Measurements from ENCODE around the gene FSIP1. TPM values are rescaled to one million over a fixed set of nuclear protein-coding genes. Genes with fewer than 3 reads are reported as not detected.

The FSIP1 gene
- total RNA-seq, 2 donors from 2014 or later, result 0.77 to 1.7 TPM

DNA sequence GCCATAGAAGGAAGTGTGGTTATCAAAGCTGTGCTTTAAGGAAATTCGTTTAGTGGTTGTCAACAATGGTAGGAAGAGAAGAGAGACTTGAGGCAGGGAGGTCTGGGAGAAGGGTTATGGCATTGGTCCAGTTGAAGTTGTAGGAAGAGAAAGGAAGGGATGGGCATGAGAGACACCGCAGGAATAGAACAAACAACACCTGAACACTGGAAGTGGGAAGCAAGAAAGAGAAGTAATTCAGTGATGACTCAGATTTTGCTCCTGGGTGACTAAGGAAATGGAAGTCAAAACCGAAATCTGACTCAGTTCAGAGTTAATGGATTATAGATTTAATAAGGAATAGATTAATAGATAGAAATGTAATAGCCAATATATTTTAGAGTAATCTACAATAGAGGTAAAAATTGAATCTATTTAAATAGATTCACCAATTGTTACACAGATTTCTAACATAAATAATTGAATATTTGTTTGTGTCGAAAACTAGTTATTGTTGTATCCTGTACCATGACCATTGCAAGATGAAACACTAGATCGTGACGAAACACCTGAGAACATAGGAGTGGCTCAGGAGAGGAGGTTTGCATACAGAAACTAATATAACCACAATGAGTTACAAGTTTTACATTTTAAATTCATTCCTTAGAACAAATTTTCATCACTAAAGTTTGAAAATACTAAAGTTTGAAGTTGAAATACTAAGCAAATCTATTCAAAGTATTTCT is 165.7 kb downstream of the FSIP1 start:
- peaks cover 7% of the 10 kb centered on the region for H3K9me3 ChIP-seq (ENCODE audit: control insufficient read depth, low read length)
- H3K36me3 ChIP-seq (ENCODE audit: control insufficient read depth, insufficient read depth, low read length), result no peaks in the 10 kb centered on the region
- H3K9ac ChIP-seq (ENCODE audit: extremely low read depth, low read length, poor library complexity, severe bottlenecking), result no peak overlapping the region
- no peaks in the 10 kb centered on the region for H3K4me1 ChIP-seq (ENCODE audit: control insufficient read depth, insufficient read depth, low read length)
- Mint-ChIP-seq H3K4me1 (no peaks in the 10 kb centered on the region), H3K27ac (no peak overlapping the region), H3K27me3 (ENCODE audit: insufficient read depth) (no peaks in the 10 kb centered on the region), H3K4me3 (no peak overlapping the region), H3K36me3 (ENCODE audit: low read depth) (no peaks in the 10 kb centered on the region), H3K9me3 (peaks cover 9% of the 10 kb centered on the region)
- no peak for DNase-seq
- H3K27me3 ChIP-seq (ENCODE audit: control insufficient read depth, insufficient read depth, low read length, poor library complexity, severe bottlenecking), result no peaks in the 10 kb centered on the region
- no peak overlapping the region for H3K4me3 ChIP-seq (ENCODE audit: low read length)
- TF ChIP-seq, protein P1, sequence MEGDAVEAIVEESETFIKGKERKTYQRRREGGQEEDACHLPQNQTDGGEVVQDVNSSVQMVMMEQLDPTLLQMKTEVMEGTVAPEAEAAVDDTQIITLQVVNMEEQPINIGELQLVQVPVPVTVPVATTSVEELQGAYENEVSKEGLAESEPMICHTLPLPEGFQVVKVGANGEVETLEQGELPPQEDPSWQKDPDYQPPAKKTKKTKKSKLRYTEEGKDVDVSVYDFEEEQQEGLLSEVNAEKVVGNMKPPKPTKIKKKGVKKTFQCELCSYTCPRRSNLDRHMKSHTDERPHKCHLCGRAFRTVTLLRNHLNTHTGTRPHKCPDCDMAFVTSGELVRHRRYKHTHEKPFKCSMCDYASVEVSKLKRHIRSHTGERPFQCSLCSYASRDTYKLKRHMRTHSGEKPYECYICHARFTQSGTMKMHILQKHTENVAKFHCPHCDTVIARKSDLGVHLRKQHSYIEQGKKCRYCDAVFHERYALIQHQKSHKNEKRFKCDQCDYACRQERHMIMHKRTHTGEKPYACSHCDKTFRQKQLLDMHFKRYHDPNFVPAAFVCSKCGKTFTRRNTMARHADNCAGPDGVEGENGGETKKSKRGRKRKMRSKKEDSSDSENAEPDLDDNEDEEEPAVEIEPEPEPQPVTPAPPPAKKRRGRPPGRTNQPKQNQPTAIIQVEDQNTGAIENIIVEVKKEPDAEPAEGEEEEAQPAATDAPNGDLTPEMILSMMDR (conservative IDR thresholded peaks at IDR 0.05), result no peak
- no peak overlapping the region for H3K27ac ChIP-seq (ENCODE audit: low read depth, low read length)
- 88 to 94% methylated on average over 5 to 6 of the region's 6 CpGs for WGBS, 2 experiments (ENCODE audit: insufficient coverage in 1 of 2, insufficient read length in 1 of 2)

DNA sequence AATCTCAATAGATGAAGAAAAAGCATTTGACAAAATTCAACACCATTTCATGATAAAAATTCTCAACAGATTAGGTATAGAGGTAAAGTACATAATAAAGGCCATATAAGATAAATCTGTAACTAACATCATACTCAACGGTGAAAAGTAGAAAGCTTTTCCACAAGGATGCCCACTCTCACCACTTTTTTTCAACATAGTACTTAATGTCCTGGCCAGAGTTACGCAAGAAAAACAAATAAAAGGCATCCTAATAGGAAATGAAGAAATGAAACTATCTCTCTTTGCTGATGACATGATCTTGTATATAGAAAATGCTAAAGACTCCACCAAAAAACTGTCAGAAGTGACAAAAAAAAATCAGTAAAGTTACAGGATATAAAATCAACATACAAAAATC is 168.8 kb downstream of the FSIP1 start:
- Mint-ChIP-seq H3K9me3 (peaks cover 23% of the 10 kb centered on the region), H3K4me1 (no peaks in the 10 kb centered on the region), H3K27ac (no peak overlapping the region), H3K36me3 (ENCODE audit: low read depth) (no peaks in the 10 kb centered on the region), H3K27me3 (ENCODE audit: insufficient read depth) (no peaks in the 10 kb centered on the region), H3K4me3 (no peak overlapping the region)
- no peak for DNase-seq
- Histone ChIP-seq H3K9me3 (ENCODE audit: control insufficient read depth, low read length) (peaks cover 22% of the 10 kb centered on the region), H3K36me3 (ENCODE audit: control insufficient read depth, insufficient read depth, low read length) (no peaks in the 10 kb centered on the region), H3K27ac (ENCODE audit: low read depth, low read length) (no peak overlapping the region), H3K9ac (ENCODE audit: extremely low read depth, low read length, poor library complexity, severe bottlenecking) (no peak overlapping the region), H3K4me1 (ENCODE audit: control insufficient read depth, insufficient read depth, low read length) (no peaks in the 10 kb centered on the region), H3K27me3 (ENCODE audit: control insufficient read depth, insufficient read depth, low read length, poor library complexity, severe bottlenecking) (no peaks in the 10 kb centered on the region), H3K4me3 (ENCODE audit: low read length) (no peak overlapping the region)
- TF ChIP-seq, protein P1 (conservative IDR thresholded peaks at IDR 0.05), result no peak
- 93% methylated on average over 2 of the region's 2 CpGs; no CpG with 5 or more reads in 1 of the 2 experiments for WGBS, 2 experiments (ENCODE audit: insufficient coverage in 1 of 2, insufficient read length in 1 of 2)

DNA sequence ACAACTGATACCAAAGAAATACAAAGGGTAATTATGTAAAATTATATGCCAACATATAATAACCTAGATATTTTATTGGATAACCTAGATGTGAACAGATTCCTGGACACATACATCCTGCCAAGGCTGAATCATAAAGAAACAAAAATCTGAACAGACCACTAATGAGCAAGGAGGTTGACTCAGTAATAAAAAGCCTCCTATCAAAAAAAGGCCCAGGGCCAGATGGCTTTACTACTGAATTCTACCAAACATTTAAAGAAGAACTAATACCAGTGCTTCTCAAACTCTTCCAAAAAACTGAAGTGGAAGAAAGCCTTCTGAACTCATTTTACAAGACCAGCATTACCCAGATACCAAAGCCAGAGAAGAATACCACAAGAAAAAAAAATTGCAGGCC is 169.4 kb downstream of the FSIP1 start:
- no peaks in the 10 kb centered on the region for H3K36me3 Mint-ChIP-seq (ENCODE audit: low read depth)
- H3K27me3 Mint-ChIP-seq (ENCODE audit: insufficient read depth), result no peaks in the 10 kb centered on the region
- Histone ChIP-seq H3K4me3 (ENCODE audit: low read length) (no peak overlapping the region), H3K4me1 (ENCODE audit: control insufficient read depth, insufficient read depth, low read length) (no peaks in the 10 kb centered on the region), H3K27me3 (ENCODE audit: control insufficient read depth, insufficient read depth, low read length, poor library complexity, severe bottlenecking) (no peaks in the 10 kb centered on the region), H3K9ac (ENCODE audit: extremely low read depth, low read length, poor library complexity, severe bottlenecking) (no peak overlapping the region), H3K9me3 (ENCODE audit: control insufficient read depth, low read length) (peaks cover 22% of the 10 kb centered on the region), H3K27ac (ENCODE audit: low read depth, low read length) (no peak overlapping the region), H3K36me3 (ENCODE audit: control insufficient read depth, insufficient read depth, low read length) (no peaks in the 10 kb centered on the region)
- no peak for DNase-seq
- TF ChIP-seq, protein P1 (conservative IDR thresholded peaks at IDR 0.05), result no peak
- no peaks in the 10 kb centered on the region for H3K4me1 Mint-ChIP-seq
- H3K4me3 Mint-ChIP-seq, result no peak overlapping the region
- peaks cover 23% of the 10 kb centered on the region for H3K9me3 Mint-ChIP-seq
- no peak overlapping the region for H3K27ac Mint-ChIP-seq
